HG02642 (cell line): ENCODE measurements around the gene ZNF496.
A peak's percentile ranks its signal among the peaks of the same experiment; 100 is the strongest.
"Not testable (repeated sequence)": the region's sequence is repeated elsewhere in the genome, so short reads cannot be mapped to it uniquely, and the experiment has no call there.

Experiments used
- ATAC-seq: cut with Tn5 transposase; IDR thresholded peaks from one replicate; pipeline ENCODE4 v1.9.1; 2021; ENCODE audit warnings: mild to moderate bottlenecking; ENCODE audit not compliant: unreplicated experiment, poor library complexity

The ZNF496 gene

DNA sequence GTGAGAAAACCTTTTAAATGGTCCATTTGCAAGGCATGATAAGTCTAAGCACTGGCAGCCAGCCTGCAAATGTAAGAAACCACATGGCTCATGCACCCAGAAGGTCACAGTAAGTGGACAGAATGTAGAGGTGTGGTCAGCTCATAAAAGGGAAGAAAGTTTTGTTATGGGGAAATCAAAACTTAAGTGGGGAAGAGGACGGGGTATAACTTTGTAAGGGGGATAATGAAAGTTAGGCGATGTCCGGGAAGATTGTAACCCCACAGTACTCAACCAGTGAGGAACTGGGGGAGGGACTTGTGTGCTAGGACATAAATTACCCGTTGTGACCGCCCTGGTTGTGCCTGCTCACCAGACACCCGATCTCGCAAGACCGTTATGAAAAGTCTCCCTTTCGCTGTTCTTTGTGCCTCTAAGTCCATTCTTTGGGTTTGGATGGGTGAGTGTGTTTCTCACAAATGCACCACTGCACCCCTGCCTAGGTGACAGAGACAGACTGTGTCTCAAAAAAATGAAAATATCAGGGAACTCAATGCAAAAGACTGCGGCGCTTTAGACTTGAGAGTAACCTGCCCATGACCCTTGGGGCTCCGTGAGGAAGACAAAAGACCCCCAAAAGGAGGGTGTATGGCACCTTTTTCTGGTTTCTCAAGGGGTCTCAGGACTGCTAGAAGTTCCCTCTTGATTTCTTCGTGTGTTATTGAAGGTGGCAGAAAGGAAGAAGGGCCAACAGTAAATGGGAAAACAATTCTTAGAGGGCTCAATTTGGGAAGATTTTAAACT, 28.6 kb upstream of the ZNF496 start:
- ATAC-seq = no peak

DNA sequence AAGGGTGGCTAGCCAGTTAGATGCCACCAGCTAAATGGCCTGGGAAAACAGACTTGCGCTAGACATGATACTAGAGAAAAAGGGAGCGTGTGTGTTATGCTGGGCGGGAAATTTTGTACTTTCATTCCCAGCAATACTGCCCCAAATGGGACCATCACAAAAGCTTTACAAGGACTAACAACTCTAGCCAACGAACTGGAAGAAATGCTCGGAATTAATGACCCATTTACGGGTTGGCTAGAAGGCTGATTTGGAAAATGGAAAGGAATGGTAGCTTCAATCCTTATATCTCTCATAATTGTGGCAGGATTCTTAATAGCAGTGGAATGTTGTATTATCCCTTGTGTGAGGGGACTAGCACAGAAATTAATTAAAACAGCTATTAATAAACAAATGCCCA, 27.9 kb upstream of the ZNF496 start:
- no peak for ATAC-seq

DNA sequence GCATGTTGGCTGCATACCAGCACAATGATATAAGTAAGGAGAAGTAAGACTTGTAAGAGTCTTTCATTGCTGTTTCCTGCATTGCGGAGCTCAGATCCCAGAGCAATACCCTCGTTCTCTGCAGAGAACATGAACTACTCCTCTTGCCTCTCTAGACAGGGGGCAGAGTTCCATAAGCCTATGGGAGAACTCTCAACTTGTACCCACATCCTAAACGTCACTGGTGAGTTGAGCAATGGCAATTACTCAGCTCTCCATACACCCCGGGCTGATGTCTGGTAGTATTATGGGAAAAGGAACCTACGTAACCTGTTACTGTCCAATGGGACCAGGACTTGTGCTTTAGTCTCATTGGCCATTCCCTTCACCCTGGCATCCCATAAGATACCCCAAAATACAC, 27.3 kb upstream of the ZNF496 start:
- no peak for ATAC-seq

DNA sequence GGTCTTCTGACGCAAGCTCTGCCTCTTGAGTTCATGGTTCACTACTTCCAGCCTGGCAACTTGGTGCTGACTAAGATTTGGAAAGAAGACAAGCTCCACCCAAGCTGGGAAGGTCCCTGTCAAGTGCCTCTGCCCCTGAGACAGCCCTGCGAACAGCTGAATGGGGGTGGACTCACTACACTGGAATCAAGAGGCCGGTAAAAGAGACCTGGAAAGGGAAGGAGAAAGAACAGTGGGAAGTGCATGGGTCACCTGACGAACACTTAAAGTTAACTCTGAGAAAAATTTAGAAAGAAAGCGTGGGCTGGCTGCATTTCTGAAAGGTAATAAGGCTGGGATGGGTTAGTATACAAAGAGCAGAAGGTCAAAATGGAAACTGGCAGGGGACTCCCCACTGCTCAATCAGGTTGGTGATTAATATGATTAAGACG, 26.1 kb upstream of the ZNF496 start:
- peak; percentile 94 for ATAC-seq

DNA sequence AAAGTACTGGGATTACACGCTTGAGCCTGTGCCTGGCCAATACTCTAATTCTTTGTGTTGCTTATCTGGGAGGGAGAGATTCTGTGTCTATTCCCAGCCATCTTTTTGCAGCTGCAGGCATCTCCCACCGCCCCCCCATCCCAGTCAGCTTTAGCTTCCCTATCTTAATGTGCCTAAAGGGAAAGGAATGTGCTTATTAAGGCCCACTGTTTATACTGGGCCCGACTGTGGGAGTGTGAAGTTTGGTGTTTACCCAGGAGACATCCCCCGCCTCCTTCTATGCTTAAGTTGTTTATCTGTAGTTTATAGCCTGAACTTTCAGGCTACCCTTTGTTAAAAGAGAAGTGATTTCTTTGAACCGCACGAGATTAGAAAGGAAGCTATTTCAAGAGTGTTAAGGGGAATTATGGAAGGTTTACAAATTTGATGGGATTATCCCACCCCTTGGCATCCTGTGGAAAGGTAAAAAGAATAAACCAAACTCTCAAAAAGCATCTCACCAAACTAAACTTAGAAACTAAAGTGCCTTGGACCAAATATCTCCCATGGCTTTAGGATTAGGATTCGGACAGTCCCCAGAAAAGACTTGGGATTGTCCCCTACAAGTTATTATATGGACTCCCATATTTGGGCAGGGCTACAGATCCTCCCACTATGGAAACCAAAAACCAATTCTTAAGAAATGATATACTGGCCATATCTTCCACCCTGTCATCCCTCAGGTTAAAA, 25.5 kb upstream of the ZNF496 start:
- no peak for ATAC-seq

DNA sequence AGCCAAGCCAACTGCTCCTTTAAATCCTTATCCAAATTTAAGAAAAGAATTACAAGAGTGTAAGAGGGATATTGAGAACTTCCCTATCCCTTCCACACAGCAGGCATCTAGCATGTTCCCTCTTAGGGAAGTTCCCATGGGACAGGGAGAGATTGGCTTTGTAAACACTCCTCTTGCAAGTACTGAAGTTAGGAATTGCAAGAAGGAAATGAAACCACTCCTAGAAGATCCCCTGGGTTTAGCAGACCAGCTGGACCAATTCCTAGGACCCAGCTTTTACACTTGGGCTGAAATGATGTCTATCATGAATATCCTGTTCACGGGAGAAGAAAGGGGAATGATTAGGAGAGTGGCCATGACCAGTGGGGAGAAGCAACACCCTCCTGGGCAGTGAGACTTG, 23.5 kb upstream of the ZNF496 start:
- ATAC-seq = not testable (repeated sequence)

DNA sequence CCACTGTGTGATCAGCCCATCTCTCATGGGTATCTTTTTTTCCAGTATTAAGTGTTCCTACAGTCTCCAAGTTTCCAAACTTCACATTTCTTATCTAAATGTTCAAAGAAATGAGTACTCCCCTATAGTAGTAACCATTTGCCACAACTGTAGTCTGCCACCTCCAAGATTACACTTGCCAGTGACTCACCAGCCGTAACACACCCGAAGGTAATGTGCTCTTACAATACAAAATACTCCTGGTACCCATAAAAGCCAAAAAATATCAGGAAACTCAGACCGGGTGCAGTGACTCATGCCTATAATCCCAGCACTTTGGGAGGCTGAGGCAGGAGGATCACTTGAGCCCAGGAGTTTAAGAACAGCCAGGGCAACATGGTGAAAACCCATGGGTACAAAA, 20.5 kb upstream of the ZNF496 start:
- no peak for ATAC-seq

DNA sequence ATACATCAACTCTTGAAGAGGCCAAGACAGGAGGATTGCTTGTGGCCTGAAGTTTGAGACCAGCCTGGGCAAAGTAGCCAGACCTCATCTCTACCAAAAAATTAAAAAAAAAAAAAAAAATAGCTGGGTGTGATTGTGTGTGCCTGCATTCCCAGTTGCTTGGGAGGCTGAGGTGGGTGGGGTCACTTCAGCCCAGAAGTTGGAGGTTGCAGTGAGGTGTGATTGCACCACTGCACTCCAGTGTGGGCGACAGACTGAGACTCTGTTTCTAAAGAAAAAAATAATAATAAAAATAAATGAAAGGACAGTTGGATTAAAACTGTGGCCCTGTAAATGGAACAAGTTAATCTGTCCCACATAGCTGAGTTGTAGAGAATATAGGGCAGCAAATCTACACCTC, 18.9 kb upstream of the ZNF496 start:
- no peak for ATAC-seq

DNA sequence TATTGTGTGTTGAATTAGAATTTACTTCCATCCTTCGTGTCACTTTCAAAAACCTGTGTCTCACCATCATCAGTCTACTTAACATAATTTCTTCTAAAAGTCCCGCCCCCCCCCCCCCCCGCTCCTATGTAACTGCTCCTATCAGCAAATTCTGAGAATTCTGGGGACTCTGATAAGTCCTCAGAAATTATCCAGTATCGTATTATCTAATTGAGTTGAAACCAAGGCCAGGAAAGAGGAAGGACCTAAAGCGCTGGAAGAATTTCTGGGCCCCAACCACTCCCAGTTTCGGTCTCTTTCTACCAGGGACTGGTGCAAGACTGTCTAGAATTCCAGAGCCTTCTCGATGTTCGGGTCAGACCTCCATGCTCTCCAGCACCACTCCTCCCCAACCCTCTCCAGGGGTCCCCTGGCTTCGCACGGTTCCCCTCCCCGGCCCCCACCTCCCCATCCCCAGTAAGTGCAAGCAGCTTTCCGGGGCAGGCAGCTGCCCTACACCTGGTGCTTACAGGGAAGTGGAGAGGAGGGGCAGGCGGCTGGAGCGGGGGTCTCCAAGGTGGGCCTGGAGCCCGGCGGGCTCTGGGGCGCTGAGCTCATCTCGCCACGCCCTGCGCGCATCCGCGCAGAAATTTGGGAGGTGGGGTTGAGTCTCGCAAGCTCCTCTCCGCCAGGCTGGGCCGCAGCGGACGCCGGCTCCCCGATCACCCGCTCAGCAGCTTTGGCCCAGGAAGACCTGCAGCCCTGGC, 16.0 kb upstream of the ZNF496 start:
- ATAC-seq = no peak

DNA sequence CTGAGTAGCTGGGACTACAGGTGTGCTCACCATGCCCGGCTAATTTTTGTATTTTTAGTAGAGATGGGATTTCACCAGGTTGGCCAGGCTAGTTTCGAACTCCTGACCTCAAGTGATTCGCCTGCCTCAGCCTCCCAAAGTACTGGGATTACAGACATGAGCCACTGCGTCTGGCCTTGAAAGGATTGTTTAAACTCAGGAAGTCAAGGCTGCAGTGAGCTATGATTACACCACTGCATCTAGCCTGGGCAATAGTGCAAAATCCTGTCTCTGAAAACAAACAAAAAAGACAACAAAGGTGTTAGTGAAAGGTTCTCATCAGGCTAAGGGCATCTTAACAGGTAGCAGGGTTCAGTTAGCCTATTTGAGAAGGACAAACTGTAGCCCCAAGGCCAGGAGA, 14.2 kb upstream of the ZNF496 start:
- ATAC-seq = no peak

DNA sequence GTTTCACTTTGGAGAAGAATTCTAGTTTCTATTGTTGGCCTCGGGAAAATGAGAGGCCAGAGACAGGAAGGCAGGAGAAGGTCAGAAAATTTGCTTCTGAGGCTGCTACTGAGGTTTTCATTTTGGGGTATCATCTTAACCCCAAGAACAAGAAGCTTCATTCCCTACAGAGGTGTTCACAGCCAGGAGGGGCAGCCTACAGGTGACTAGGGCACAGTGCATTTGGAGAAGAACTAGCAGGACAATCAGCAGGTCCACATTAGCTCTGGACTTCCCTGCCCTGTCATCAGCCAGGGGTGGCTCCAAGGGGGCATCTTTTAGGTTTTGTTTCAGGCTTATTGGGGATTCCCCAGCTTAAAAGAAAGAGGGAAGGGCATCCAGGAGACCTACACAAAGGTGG, 12.1 kb upstream of the ZNF496 start:
- no peak for ATAC-seq

DNA sequence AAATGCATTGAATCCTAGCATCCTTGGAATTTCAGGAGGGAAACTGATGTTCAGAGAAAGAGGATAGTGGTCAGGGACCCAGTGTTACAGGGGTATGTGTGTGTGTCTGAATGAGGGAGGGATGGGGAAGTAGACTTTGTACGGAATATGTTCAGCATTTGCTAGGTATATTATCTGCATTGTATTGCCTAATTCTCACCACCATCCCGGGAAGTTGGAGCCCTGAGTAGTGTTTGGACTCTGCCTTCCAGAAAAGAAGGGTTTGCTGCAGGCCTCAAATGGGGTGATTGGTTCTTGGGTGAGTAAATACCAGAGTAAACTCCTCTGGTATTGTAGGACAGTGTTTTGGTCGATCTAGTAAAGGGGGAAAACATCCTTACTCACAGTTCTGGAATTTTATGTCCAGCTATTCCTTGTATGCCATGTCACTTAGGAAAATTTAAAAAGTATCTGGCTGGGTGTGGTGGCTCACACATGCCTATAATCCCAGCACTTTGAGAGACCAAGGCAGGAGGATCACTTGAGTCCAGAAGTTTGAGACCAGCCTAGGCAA, 7.1 kb upstream of the ZNF496 start:
- ATAC-seq = no peak

DNA sequence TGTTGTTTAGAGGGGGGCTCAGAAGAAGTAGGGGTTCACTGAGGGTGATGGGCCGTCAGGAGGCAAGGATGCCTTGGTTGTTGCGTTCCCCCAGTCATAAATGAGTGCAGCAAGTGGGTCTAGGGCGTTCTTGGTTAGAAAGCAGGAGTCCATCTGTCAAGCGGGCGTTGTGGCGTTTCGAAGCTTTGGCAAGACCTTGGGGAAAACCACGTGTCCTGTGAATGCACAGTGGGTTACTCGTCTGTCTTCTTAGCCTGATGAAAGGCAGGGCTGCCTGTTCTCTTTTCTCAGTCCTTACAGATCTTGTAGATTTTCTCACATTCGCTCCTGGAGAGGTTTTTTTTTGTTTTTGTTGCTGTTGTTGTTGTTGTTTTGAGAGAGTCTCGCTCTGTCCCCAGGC, 6.3 kb upstream of the ZNF496 start:
- ATAC-seq = no peak

DNA sequence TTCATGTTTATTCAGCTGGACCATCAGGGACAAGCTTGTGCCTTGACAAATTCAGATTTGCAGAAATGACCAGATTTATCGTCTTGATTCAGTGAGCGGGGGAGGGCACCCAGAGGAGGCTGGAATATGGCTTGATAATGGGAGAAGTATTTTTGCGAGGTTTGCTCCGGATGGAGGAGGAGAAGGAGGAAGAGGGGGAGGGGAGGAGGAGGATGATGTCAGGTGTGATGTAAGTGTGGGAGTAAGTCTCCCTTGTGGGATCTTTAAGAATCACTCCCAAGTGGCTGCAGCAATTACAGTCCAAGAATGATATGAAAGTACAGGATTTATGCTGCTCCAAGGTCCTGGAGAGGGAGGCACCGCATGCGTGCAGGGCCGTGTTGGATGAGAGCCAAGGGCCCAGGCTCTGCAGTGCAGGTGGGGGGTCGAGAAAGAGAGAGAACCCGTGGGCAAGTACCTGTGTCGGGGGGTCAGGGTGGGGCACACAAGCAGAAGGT, 5.6 kb upstream of the ZNF496 start:
- ATAC-seq = no peak

DNA sequence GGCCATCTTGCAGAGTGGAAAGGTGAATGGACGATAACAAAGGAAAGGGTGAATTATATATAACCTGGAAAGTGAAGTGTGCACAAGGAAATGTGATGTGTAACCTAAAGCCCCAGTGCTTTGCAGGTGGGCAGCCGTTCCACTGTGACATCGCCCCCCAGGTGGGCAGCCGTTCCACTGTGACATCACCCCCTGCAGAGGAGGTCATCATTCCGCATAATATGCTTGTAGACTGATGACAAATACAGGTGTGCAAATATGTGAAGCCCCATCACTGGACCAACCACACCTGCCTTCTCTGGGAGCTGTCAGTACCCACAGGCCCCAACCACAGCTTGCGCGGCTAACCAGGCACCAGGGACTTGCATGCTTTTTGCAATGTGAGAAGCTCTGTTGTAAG, 4.7 kb upstream of the ZNF496 start:
- no peak for ATAC-seq

DNA sequence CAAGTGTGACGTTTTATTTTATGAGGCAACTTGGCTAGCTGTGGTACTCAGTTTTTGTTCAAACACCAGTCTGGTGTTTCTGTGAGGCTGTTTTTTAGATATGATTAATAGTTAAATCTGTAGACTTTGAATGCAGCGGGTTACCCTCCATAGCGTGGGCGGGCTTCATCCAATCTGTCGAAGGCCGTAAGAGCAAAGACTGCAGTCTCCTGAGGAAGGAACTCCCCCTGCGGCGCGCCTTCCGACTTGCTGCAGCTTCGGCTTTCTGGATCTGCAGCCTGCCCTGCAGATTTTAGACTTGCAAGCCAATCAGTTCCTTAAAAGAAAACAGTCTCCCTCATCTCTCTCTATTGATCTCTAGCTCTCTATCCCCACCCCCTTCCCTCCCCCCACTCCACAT, 4.2 kb upstream of the ZNF496 start:
- no peak for ATAC-seq

DNA sequence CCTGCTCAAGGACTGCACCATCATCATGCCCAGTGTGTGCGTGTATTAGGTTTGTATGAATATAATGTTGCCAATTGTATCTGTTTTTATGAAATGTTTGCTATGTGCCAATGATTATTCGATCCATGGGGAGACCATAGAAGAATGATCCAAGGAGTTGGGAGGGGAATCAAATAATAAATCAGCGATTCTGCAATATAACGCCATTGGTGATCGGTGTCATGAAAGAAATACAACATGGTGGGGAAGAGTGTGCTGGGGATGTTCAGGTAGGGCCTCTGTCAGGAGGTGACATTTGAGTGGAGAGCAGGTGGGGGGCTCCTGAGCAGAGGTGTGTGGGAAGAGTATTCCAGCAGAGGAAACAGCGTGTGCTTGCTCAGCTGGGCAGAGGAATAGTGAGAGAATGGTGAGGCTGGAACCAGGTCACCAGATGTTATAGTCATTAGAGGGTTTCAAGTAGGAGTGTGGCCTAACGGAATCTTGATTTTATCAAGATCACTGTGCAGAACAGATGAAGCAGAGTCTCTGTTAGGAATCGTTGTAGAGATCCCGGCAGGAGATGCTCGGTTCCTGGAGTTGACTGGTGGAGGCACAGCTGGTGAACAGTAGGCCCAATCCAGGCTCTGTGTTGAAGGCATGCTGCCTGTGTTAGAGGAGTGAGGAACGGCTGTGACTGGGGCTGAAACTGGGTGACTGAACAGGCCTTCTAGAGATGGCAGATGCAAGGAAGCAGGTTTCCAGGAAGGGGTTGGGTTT, 2.9 kb upstream of the ZNF496 start:
- no peak for ATAC-seq

DNA sequence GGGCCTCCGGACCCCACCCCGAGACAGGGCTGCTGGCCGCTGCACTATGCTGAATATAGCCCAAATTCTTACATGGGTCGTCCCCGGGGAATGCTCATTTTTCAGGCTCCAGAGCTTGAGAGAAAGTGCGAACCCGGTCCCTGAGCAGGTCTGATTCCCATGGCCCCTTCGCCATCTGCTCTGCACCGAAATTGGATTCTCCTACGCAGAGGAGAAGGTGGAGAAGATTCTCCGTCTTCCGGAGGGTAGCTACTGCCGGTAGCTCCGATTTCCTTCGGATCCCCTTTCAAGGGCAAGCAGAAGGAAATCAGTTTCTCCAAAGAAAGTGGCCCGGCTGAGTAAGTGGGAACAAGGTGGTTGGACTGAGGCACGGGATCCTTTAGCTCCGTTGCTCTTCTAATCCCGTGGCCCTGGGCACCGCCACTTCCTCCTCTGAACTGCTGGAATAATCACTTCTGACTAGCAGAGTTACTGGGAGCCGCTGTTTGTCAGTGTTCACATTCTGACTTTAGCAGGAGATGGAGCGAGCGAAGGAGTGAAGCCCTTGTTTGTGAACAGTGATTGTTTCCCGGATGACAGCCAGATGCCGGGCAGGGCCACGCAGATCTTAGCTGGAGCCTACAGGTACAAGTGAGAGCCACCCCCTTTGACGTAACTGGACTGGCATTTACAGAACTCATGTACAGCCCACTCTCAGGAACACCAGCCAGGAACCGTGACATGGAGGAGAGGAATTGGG, 1.1 kb upstream of the ZNF496 start:
- ATAC-seq = no peak

DNA sequence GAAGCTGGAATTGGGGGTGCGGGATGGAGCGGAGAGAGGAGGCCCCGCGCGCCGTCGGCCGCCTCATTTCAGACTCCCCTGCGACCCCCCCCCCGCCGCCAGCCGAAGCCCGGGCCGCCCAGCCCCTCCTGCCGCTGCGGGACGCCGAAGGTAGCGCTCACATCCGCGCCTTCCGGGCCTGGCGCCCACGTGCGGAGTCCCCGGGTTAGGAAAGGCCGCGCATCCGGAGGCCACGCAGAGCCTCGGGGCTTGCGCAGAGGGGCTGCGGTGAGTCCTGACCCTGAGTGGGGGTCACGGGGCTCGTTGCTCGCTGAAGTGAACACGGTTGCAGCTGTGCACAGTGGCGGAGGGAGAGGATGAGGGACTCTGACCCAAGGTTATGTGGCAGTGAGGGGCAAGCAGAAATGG, 552 bp upstream of the ZNF496 start:
- peak; percentile 45 for ATAC-seq
